Smooth muscle cell (in vitro differentiated cells): Measurements from ENCODE around the gene FGFR1OP2. TPM values are rescaled to one million over a fixed set of nuclear protein-coding genes. Genes with fewer than 3 reads are reported as not detected.

ENCODE experiments used
- DNase-seq: peaks from one replicate; lab custom pipeline; 2025; ENCODE audit not compliant: unreplicated experiment; lab: John Stamatoyannopoulos, UW
- H2AFZ ChIP-seq: fragments of 200-600 bp; sonication (generic); 2 replicates; pipeline ENCODE4 v1.6.0; 2016; ENCODE audit warnings: antibody characterized with exemption, low read depth, mild to moderate bottlenecking
- H3F3A ChIP-seq: fragments of 200-600 bp; sonication (generic); 2 replicates; pipeline ENCODE4 v1.6.0; 2017; ENCODE audit warnings: antibody characterized with exemption, low read depth
- H3K27ac ChIP-seq: fragments of 200-600 bp; sonication (generic); 2 replicates; pipeline ENCODE4 v1.5.1; 2016; ENCODE audit warnings: low read depth, mild to moderate bottlenecking
- H3K27me3 ChIP-seq: fragments of 200-600 bp; sonication (generic); 2 replicates; pipeline ENCODE4 v1.6.1; 2016; ENCODE audit warnings: low read depth, mild to moderate bottlenecking
- H3K36me3 ChIP-seq: fragments of 200-600 bp; sonication (generic); 2 replicates; pipeline ENCODE4 v1.5.1; 2016; ENCODE audit warnings: low read depth
- H3K4me1 ChIP-seq: fragments of 200-600 bp; sonication (generic); 2 replicates; pipeline ENCODE4 v1.5.1; 2016; ENCODE audit warnings: low read depth
- H3K4me2 ChIP-seq: fragments of 200-600 bp; sonication (generic); 2 replicates; pipeline ENCODE4 v1.6.0; 2016; ENCODE audit warnings: mild to moderate bottlenecking
- H3K4me3 ChIP-seq: fragments of 200-600 bp; sonication (generic); 2 replicates; pipeline ENCODE4 v1.5.1; 2016; ENCODE audit warnings: mild to moderate bottlenecking
- H3K79me2 ChIP-seq: fragments of 200-600 bp; sonication (generic); 2 replicates; pipeline ENCODE4 v1.6.0; 2016; ENCODE audit warnings: low read depth, mild to moderate bottlenecking
- H3K9ac ChIP-seq: fragments of 200-600 bp; sonication (generic); 2 replicates; pipeline ENCODE4 v1.6.0; 2016; ENCODE audit warnings: low read depth
- H3K9me3 ChIP-seq: fragments of 200-600 bp; sonication (generic); replicated peaks from 2 replicates; pipeline ENCODE4 v1.5.1; 2016; ENCODE audit warnings: low read depth
- H4K20me1 ChIP-seq: fragments of 200-600 bp; sonication (generic); 2 replicates; pipeline ENCODE4 v1.6.0; 2016; ENCODE audit warnings: low read depth
- WGBS: methylation state at CpG from one replicate; pipeline ENCODE4 v1.1.7; 2016; ENCODE audit warnings: low lambda C conversion rate; 5-methylcytosine and 5-hydroxymethylcytosine counted together
- polyA plus RNA-seq: library from polyadenylated mRNA; unstranded; fragments of >200 nt; fragmentation: Nextera tagmentation; extraction: Ambion mirVana; gene quantifications from 2 replicates; pipeline ENCODE4 v1.2.1, GENCODE V29; 2016
- total RNA-seq: library from RNA; depleted of rRNA; stranded (reverse); fragments of >200 nt; gene quantifications from 2 replicates; pipeline ENCODE4 v1.2.3, GENCODE V29; 2014
- TF ChIP-seq, protein P1 (sequence below): fragments of 200-600 bp; sonication (generic); IDR thresholded peaks from 2 replicates; pipeline ENCODE4 v1.5.1; 2017; ENCODE audit warnings: borderline replicate concordance, mild to moderate bottlenecking, antibody characterized with exemption; ENCODE audit not compliant: insufficient read depth, poor library complexity, severe bottlenecking

The FGFR1OP2 gene
- total and polyA plus RNA-seq, 2 experiments from 2014 or later: 28.4 to 53.5 TPM

DNA sequence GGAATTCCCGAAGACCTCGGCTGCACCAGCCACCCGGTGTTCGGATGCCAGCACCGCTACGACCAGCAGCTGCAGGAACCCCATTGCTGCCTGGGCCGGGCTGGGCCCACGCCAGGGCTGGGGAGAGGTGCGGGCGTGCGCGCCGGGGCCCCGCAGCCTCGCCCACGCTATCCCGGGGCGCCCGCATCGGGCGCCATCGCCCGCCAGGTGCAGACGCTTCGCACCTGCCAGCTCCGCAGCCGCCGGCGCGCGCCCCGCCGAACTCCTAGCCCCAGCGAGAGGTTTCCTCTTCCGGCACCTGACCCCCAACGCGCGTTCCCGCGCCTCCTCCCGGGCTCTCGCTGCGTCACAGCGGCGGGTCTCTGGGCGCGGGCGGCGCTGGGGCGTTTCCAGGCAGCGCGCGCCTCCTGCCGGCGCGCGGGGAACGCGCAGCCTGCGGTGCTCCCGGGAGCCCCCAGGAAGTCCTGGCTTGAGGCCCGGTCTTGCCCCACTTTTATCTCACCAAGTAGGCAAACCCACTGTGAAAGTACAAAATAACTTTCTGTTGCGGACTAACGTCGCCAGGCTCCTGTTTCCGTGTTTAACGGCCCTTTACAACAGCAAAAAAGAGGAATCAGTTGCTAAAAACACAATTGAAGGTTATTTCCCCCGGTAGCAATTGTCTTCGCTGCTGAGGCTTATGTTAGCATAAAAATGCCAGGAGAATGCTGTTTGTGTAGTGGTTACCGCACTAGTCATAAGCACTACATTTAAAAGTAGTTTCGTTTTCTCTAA, 76.0 kb downstream of the FGFR1OP2 start, which contains the start of gene TM7SF3:
Gene TM7SF3 (minus strand): TSS at position 300 of the 774 bp plus-strand sequence. CDS start 216 bp downstream, at position 84.
- peak within 1 kb of the TSS; percentile 92 for H2AFZ ChIP-seq
- H3K9ac ChIP-seq: peak within 1 kb of the TSS; percentile 82
- peak within 1 kb of the TSS; percentile 93 for H3K4me2 ChIP-seq
- DNase-seq: peak; percentile 69
- no peaks in the 10 kb centered on the region for H3K27me3 ChIP-seq
- H4K20me1 ChIP-seq: peaks cover 3% of the 10 kb centered on the region
- H3K4me3 ChIP-seq: peak within 1 kb of the TSS; percentile 84
- H3F3A ChIP-seq: peaks cover 19% of the 10 kb centered on the region
- no peaks in the 10 kb centered on the region for H3K36me3 ChIP-seq
- WGBS: 3% methylated on average over 71 of the region's 71 CpGs
- H3K27ac ChIP-seq: peak within 1 kb of the TSS; percentile 88
- peaks cover 16% of the 10 kb centered on the region for H3K79me2 ChIP-seq
- H3K4me1 ChIP-seq: peaks cover 9% of the 10 kb centered on the region
- TF ChIP-seq, protein P1, sequence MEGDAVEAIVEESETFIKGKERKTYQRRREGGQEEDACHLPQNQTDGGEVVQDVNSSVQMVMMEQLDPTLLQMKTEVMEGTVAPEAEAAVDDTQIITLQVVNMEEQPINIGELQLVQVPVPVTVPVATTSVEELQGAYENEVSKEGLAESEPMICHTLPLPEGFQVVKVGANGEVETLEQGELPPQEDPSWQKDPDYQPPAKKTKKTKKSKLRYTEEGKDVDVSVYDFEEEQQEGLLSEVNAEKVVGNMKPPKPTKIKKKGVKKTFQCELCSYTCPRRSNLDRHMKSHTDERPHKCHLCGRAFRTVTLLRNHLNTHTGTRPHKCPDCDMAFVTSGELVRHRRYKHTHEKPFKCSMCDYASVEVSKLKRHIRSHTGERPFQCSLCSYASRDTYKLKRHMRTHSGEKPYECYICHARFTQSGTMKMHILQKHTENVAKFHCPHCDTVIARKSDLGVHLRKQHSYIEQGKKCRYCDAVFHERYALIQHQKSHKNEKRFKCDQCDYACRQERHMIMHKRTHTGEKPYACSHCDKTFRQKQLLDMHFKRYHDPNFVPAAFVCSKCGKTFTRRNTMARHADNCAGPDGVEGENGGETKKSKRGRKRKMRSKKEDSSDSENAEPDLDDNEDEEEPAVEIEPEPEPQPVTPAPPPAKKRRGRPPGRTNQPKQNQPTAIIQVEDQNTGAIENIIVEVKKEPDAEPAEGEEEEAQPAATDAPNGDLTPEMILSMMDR: peak; percentile 86
- H3K9me3 ChIP-seq: no peaks in the 10 kb centered on the region

- Histone ChIP-seq H3K79me2 (peaks cover 12% of the 10 kb centered on the region), H3F3A (peaks cover 19% of the 10 kb centered on the region), H4K20me1 (no peaks in the 10 kb centered on the region), H3K27me3 (no peaks in the 10 kb centered on the region), H2AFZ (peak overlapping the region; percentile 92), H3K9me3 (no peaks in the 10 kb centered on the region), H3K36me3 (no peaks in the 10 kb centered on the region), H3K4me3 (peak overlapping the region; percentile 84), H3K9ac (peak overlapping the region; percentile 82), H3K27ac (peak overlapping the region; percentile 88), H3K4me1 (peaks cover 9% of the 10 kb centered on the region), H3K4me2 (peak overlapping the region; percentile 93)
- no peak for DNase-seq
- TF ChIP-seq, protein P1: no peak
- WGBS: 59% methylated on average over 12 of the region's 12 CpGs
These were observed 76.8 kb downstream of the FGFR1OP2 start for GRCh38 chr12:27014859-27015729.

GRCh38 chr12:27015730-27016076, 77.4 kb downstream of the FGFR1OP2 start:
- H3K27me3 ChIP-seq: no peaks in the 10 kb centered on the region
- H3F3A ChIP-seq: peaks cover 19% of the 10 kb centered on the region
- peak overlapping the region; percentile 93 for H3K4me2 ChIP-seq
- peak overlapping the region; percentile 88 for H3K27ac ChIP-seq
- H3K79me2 ChIP-seq: peaks cover 8% of the 10 kb centered on the region
- WGBS: 38% methylated on average over 2 of the region's 2 CpGs
- no peak overlapping the region for H3K9ac ChIP-seq
- H3K4me1 ChIP-seq: peaks cover 9% of the 10 kb centered on the region
- no peaks in the 10 kb centered on the region for H4K20me1 ChIP-seq
- peak overlapping the region; percentile 92 for H2AFZ ChIP-seq
- no peak for DNase-seq
- TF ChIP-seq, protein P1: peak; percentile 50
- H3K36me3 ChIP-seq: no peaks in the 10 kb centered on the region
- no peak overlapping the region for H3K4me3 ChIP-seq
- H3K9me3 ChIP-seq: no peaks in the 10 kb centered on the region

Other genes with a start within 250 kb of the FGFR1OP2 start
- gene ITPR2, start 105.3 kb upstream of the FGFR1OP2 start, total RNA-seq: 17.4 and 29.0 TPM in 2 replicates
- gene ITPR2, start 105.3 kb upstream of the FGFR1OP2 start, polyA plus RNA-seq: 6.8 and 9.6 TPM in 2 replicates
- gene INTS13, start 489 bp upstream of the FGFR1OP2 start, total RNA-seq: 34.7 and 47.5 TPM in 2 replicates
- 12.8 and 22.0 TPM in 2 replicates for gene INTS13, start 489 bp upstream of the FGFR1OP2 start, polyA plus RNA-seq
- 67.4 and 72.6 TPM in 2 replicates for gene TM7SF3, start 75.9 kb downstream of the FGFR1OP2 start, total RNA-seq
- 48.2 and 78.0 TPM in 2 replicates for gene TM7SF3, start 75.9 kb downstream of the FGFR1OP2 start, polyA plus RNA-seq
- gene MED21, start 84.1 kb downstream of the FGFR1OP2 start, total RNA-seq: 78.2 and 82.5 TPM in 2 replicates
- 34.4 and 38.2 TPM in 2 replicates for gene MED21, start 84.1 kb downstream of the FGFR1OP2 start, polyA plus RNA-seq
- not detected in 2 replicates for gene C12orf71, start 144.1 kb downstream of the FGFR1OP2 start, total RNA-seq
- gene C12orf71, start 144.1 kb downstream of the FGFR1OP2 start, polyA plus RNA-seq: not detected in 2 replicates